ENCODE measurements around the gene VTA1. TPM values are rescaled to one million over a fixed set of nuclear protein-coding genes. Genes with fewer than 3 reads are reported as not detected.
"Not testable (repeated sequence)": the region's sequence is repeated elsewhere in the genome, so short reads cannot be mapped to it uniquely, and the experiment has no call there.

Gene VTA1
- total RNA-seq, 8 experiments from 2014 or later = 49.3 to 78.3 (median 57.4) TPM

- in situ Hi-C loops (cut with MboI; ENCODE audit: low pct_unique_long_range_greater_than_20kb in 2 of 9, low sequenced_read_pairs in 9 of 9, unreplicated experiment in 9 of 9) = loop anchor here in 1 of 9 experiments (25.0 kb wide), 1 partner anchor 213 kb away; no protein-coding TSS in a partner anchor
- ATAC-seq (replicated peaks in 6 of 8) = peak in 1 of 8 experiments; percentile 72
Measured at GRCh38 chr6:142174703-142175102, 27.6 kb downstream of the VTA1 start.

GRCh38 chr6:142178129-142178528 lies 31.1 kb downstream of the VTA1 start:
- Histone ChIP-seq H3K27ac (no peak overlapping the region), H3K4me1 (replicated peaks in 1 of 2) (no peaks in the 10 kb centered on the region), H3K4me3 (no peak overlapping the region)
- ATAC-seq (replicated peaks in 6 of 8) = no peak
- in situ Hi-C loops (cut with MboI; ENCODE audit: low pct_unique_long_range_greater_than_20kb in 2 of 9, low sequenced_read_pairs in 9 of 9, unreplicated experiment in 9 of 9) = no loop called here

More at GRCh38 chr6:142174703-142175102, 27.6 kb downstream of the VTA1 start:
- Histone ChIP-seq H3K4me3 (no peak overlapping the region), H3K4me1 (replicated peaks in 1 of 2) (no peaks in the 10 kb centered on the region), H3K27ac (no peak overlapping the region)
- WGBS, 10 experiments = 75 to 100% (median 87%) methylated on average over 1 to 6 of the region's 6 CpGs; no CpG with 5 or more reads in 1 of the 10 experiments

GRCh38 chr6:142182004-142182403 lies 34.9 kb downstream of the VTA1 start:
- ATAC-seq (replicated peaks in 6 of 8) = peak in 3 of 8 experiments; percentile 52 to 94 (median 89)
- in situ Hi-C loops (cut with MboI; ENCODE audit: low pct_unique_long_range_greater_than_20kb in 2 of 9, low sequenced_read_pairs in 9 of 9, unreplicated experiment in 9 of 9) = no loop called here

GRCh38 chr6:142183351-142183750 lies 36.3 kb downstream of the VTA1 start:
- in situ Hi-C loops (cut with MboI; ENCODE audit: low pct_unique_long_range_greater_than_20kb in 2 of 9, low sequenced_read_pairs in 9 of 9, unreplicated experiment in 9 of 9) = no loop called here
- Histone ChIP-seq H3K4me1 (replicated peaks in 1 of 2) (peaks cover 0 to 16% of the 10 kb centered on the region in 2 donors), H3K27ac (no peak overlapping the region), H3K4me3 (no peak overlapping the region)
- WGBS, 10 experiments = 80 to 100% (median 91%) methylated on average over 1 of the region's 1 CpG
- no peak for ATAC-seq (replicated peaks in 6 of 8)

More at GRCh38 chr6:142182004-142182403, 34.9 kb downstream of the VTA1 start:
- no peak overlapping the region for H3K27ac ChIP-seq
- H3K4me1 ChIP-seq (replicated peaks in 1 of 2) = peaks cover 0 to 9% of the 10 kb centered on the region in 2 donors
- H3K4me3 ChIP-seq = no peak overlapping the region

GRCh38 chr6:142184307-142184706 lies 37.2 kb downstream of the VTA1 start:
- WGBS, 10 experiments = 94 to 100% (median 100%) methylated on average over 1 to 2 of the region's 2 CpGs; no CpG with 5 or more reads in 2 of the 10 experiments
- no peak overlapping the region for H3K4me3 ChIP-seq
- peaks cover 0 to 16% of the 10 kb centered on the region in 2 donors for H3K4me1 ChIP-seq (replicated peaks in 1 of 2)
- in situ Hi-C loops (cut with MboI; ENCODE audit: low pct_unique_long_range_greater_than_20kb in 2 of 9, low sequenced_read_pairs in 9 of 9, unreplicated experiment in 9 of 9) = no loop called here
- H3K27ac ChIP-seq = no peak overlapping the region
- ATAC-seq (replicated peaks in 6 of 8) = no peak

- in situ Hi-C loops (cut with MboI; ENCODE audit: low pct_unique_long_range_greater_than_20kb in 2 of 9, low sequenced_read_pairs in 9 of 9, unreplicated experiment in 9 of 9) = no loop called here
- Histone ChIP-seq H3K4me1 (replicated peaks in 1 of 2) (peaks cover 0 to 16% of the 10 kb centered on the region in 2 donors), H3K4me3 (no peak overlapping the region), H3K27ac (no peak overlapping the region)
- no peak for ATAC-seq (replicated peaks in 6 of 8)
- 67 to 100% (median 100%) methylated on average over 1 of the region's 1 CpG; no CpG with 5 or more reads in 2 of the 10 experiments for WGBS, 10 experiments
Measured at GRCh38 chr6:142185641-142186040, 38.6 kb downstream of the VTA1 start.

- 0 to 50% (median 38%) methylated on average over 1 of the region's 1 CpG; no CpG with 5 or more reads in 7 of the 10 experiments for WGBS, 10 experiments
- H3K27ac ChIP-seq = no peak overlapping the region
- in situ Hi-C loops (cut with MboI; ENCODE audit: low pct_unique_long_range_greater_than_20kb in 2 of 9, low sequenced_read_pairs in 9 of 9, unreplicated experiment in 9 of 9) = no loop called here
- H3K4me1 ChIP-seq (replicated peaks in 1 of 2) = peaks cover 0 to 16% of the 10 kb centered on the region in 2 donors
- peak; percentile 59 to 87 (median 78) for ATAC-seq (replicated peaks in 6 of 8)
- H3K4me3 ChIP-seq = no peak overlapping the region
Measured at GRCh38 chr6:142187209-142187608, 40.1 kb downstream of the VTA1 start.

- H3K27ac ChIP-seq; ATAC-seq (replicated peaks in 6 of 8); H3K4me3 ChIP-seq; in situ Hi-C loops (cut with MboI; ENCODE audit: low pct_unique_long_range_greater_than_20kb in 2 of 9, low sequenced_read_pairs in 9 of 9, unreplicated experiment in 9 of 9): not testable (repeated sequence)
- WGBS, 10 experiments = 74 to 100% (median 100%) methylated on average over 1 to 7 of the region's 8 CpGs; no CpG with 5 or more reads in 1 of the 10 experiments
- H3K4me1 ChIP-seq (replicated peaks in 1 of 2) = peaks cover 0 to 16% of the 10 kb centered on the region in 2 donors
Measured at GRCh38 chr6:142188341-142188740, 41.3 kb downstream of the VTA1 start.

GRCh38 chr6:142189057-142189456 lies 42.0 kb downstream of the VTA1 start:
- Histone ChIP-seq H3K27ac (no peak overlapping the region), H3K4me1 (replicated peaks in 1 of 2) (peaks cover 0 to 16% of the 10 kb centered on the region in 2 donors), H3K4me3 (no peak overlapping the region)
- WGBS, 10 experiments = 0 to 100% (median 88%) methylated on average over 2 of the region's 2 CpGs
- in situ Hi-C loops (cut with MboI; ENCODE audit: low pct_unique_long_range_greater_than_20kb in 2 of 9, low sequenced_read_pairs in 9 of 9, unreplicated experiment in 9 of 9) = no loop called here
- peak in 3 of 8 experiments; percentile 62 to 71 (median 68) for ATAC-seq (replicated peaks in 6 of 8)

GRCh38 chr6:142192343-142192742 lies 45.3 kb downstream of the VTA1 start:
- in situ Hi-C loops (cut with MboI; ENCODE audit: low pct_unique_long_range_greater_than_20kb in 2 of 9, low sequenced_read_pairs in 9 of 9, unreplicated experiment in 9 of 9) = no loop called here
- 83 to 100% (median 94%) methylated on average over 1 of the region's 1 CpG; no CpG with 5 or more reads in 4 of the 10 experiments for WGBS, 10 experiments
- no peak overlapping the region for H3K4me3 ChIP-seq
- no peak for ATAC-seq (replicated peaks in 6 of 8)
- H3K4me1 ChIP-seq (replicated peaks in 1 of 2) = peaks cover 0 to 3% of the 10 kb centered on the region in 2 donors
- no peak overlapping the region for H3K27ac ChIP-seq

- H3K4me3 ChIP-seq = no peak overlapping the region
- H3K27ac ChIP-seq = no peak overlapping the region
- no peaks in the 10 kb centered on the region for H3K4me1 ChIP-seq (replicated peaks in 1 of 2)
- ATAC-seq (replicated peaks in 6 of 8) = no peak
- in situ Hi-C loops (cut with MboI; ENCODE audit: low pct_unique_long_range_greater_than_20kb in 2 of 9, low sequenced_read_pairs in 9 of 9, unreplicated experiment in 9 of 9) = no loop called here
Measured at GRCh38 chr6:142193621-142194020, 46.6 kb downstream of the VTA1 start.

- in situ Hi-C loops (cut with MboI; ENCODE audit: low pct_unique_long_range_greater_than_20kb in 2 of 9, low sequenced_read_pairs in 9 of 9, unreplicated experiment in 9 of 9) = no loop called here
- Histone ChIP-seq H3K4me1 (replicated peaks in 1 of 2) (no peaks in the 10 kb centered on the region), H3K27ac (no peak overlapping the region), H3K4me3 (no peak overlapping the region)
- 84 to 100% (median 92%) methylated on average over 3 to 4 of the region's 4 CpGs; no CpG with 5 or more reads in 1 of the 10 experiments for WGBS, 10 experiments
- no peak for ATAC-seq (replicated peaks in 6 of 8)
Measured at GRCh38 chr6:142195862-142196541, 48.9 kb downstream of the VTA1 start.

- 79 to 100% (median 87%) methylated on average over 1 to 3 of the region's 3 CpGs for WGBS, 10 experiments
- H3K4me3 ChIP-seq = no peak overlapping the region
- H3K27ac ChIP-seq = no peak overlapping the region
- in situ Hi-C loops (cut with MboI; ENCODE audit: low pct_unique_long_range_greater_than_20kb in 2 of 9, low sequenced_read_pairs in 9 of 9, unreplicated experiment in 9 of 9) = loop anchor here in 1 of 9 experiments (10.0 kb wide), 1 partner anchor 46 kb away; no protein-coding TSS in a partner anchor
- no peaks in the 10 kb centered on the region for H3K4me1 ChIP-seq (replicated peaks in 1 of 2)
- no peak for ATAC-seq (replicated peaks in 6 of 8)
Measured at GRCh38 chr6:142200846-142201628, 54.0 kb downstream of the VTA1 start.
